Stimulated activated CD8-positive, alpha-beta memory T cell treated with anti-CD3 and anti-CD28 coated beads, Interleukin-7, amount 100 ng/mL, for 1 hour (primary cell): ENCODE data around the gene FN1.
"Not testable (repeated sequence)": the region's sequence is repeated elsewhere in the genome, so short reads cannot be mapped to it uniquely, and the experiment has no call there.

Experiments used
- DNase-seq, 2 donors: peaks; one replicate each; pipeline ENCODE4 v3.0.0-alpha.2; 2020; ENCODE audit warnings: low read depth in 2 of 2

Gene FN1

DNA sequence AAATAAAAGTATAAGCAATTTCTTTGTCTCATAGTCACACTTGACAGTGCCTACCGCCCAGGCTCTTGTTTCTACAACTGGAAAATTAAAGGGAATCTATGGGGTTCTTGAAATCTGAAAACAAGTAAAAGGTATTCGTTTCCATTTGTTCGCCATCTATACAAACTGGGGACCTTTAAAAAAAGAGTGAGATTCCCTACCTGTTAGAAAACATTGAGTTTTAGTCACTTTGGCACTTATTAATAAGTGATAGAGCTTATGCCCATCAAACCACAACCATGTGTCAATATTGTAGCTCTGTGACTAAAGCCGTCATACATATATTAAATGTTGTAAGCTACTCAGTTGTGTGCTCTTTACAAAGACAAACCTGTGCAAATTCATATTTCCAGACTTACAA is 13.2 kb downstream of the FN1 start:
- no peak for DNase-seq

DNA sequence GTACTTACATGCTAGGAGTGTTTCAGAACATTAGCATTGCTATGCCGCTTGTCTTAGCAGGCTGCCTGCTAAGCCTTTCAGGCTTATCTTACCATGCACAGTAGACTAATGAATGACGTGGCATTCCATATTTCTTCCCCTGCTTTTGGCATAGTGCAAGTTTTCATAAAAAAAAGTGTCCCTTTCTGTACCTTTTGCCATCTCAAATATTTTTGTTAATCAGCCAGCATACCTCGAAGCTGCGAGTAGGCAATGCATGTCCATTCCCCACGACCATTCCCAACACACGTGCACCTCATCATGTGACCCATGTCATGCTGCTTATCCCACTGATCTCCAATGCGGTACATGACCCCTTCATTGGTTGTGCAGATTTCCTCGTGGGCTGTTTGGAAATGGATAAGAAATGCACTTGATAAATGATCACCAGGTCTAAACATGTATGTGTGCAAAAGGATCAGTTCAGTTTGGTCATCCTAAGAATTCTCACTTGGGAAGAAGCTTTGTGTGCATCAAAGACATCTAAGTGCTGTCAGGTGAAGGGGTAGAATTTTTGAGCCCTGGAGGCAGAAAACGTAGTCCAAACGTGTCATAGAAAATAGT is 13.9 kb downstream of the FN1 start:
- DNase-seq, result no peak

DNA sequence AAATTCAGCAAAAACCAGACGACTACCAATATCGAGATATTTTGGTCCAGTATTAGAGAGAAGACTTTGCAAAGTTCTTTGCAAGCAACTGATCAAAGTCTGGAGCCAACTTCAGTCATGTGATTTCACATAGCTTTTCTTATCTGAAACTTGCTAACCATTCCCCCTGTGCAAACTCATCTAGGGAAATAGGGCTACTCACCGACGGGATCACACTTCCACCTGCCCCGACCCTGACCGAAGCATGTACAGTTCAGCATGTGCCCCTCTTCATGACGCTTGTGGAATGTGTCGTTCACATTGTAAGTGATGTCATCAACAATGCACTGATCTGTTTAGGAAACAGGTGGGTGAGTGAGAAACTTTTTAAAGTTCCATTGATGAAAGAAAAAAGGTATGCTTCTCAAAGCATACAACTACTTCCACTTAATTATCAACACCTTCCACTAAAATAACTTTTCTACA is 15.4 kb downstream of the FN1 start:
- DNase-seq, result no peak

DNA sequence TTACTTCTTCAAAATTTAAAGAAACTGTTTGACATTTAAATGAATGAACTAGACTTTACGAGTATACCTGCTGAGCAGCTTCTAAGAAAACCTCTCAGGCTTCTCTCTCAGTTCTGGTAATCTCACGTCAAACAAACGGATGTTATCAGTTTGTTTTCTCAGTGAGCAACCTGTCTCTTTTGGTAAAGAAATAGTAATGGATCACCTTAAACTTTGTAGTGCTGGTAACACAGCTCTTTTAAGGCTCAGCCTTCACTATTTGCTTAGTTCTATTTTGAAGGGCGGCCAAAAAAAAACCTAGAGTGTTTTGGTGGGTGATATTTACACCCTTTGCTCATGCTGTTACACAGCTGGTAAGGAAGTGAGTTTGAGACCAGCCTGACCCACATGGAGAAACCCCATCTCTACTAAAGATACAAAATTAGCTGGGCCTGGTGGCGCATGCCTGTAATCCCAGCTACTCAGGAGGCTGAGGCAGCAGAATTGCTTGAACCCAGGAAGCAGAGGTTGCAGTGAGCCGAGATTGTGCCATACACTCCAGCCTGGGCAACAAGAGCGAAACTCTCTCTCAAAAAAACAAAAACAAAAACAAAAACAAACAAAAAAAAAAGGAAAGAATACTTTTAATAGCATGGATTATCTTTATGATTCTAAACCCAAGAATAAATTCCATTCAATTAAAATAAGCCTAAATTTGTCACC is 15.9 kb downstream of the FN1 start:
- no peak for DNase-seq

DNA sequence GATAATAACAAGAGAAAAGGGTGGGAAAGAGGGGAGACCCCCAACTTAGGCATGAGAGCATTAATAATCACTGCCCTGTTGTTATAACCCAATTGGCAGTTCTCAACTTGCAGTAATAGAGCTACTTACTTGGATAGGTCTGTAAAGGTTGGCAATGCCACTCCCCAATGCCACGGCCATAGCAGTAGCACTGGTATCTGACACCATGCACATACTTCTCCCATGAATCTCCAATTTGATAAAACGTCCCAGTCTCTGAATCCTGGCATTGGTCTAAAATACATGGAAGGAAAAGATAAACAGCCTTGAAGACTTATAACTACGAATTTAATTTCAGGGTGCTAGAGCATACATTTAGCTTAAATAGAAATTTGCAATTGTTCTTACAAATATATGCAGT is 16.8 kb downstream of the FN1 start:
- no peak for DNase-seq

DNA sequence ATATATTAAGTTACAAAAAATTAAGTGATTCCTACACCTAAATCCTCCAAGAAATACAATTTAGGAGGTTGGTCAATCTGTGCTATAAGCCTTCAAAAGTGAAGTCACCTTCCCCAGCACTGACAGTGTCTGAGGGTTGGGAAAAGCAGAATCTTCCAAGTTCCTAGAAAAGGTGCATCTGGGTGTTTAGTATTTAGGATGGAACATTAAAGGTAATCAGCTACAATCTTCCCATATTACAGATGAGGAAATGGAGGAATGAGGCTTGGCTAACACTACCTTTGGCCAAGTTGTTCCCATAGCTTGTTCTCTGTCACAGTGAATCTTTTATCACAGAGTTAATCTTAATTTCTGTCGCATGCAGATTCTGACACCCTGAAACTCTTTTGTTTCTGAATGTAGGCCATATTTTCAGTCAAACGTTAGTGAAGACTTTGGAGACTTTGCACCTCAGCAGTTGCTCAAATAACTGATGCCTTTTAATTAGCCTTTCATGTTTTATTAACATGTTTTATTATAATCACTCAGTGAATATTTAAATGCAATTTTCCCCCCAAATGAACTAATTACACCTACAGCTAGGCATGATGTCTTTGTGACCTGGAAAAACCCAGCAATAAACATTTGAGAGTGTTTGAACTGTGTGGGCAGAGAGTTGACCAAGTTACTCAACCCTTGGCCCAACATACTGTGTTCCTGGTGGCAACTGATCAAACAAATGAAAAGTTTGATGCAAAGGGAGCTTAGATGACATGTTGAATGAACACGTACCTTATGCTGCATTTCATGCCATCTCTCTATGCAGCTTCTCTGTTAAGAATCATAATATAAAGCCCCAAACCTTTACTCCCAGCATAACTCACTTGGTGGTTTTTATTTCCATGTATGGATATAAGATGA is 17.6 kb downstream of the FN1 start:
- DNase-seq, result no peak

DNA sequence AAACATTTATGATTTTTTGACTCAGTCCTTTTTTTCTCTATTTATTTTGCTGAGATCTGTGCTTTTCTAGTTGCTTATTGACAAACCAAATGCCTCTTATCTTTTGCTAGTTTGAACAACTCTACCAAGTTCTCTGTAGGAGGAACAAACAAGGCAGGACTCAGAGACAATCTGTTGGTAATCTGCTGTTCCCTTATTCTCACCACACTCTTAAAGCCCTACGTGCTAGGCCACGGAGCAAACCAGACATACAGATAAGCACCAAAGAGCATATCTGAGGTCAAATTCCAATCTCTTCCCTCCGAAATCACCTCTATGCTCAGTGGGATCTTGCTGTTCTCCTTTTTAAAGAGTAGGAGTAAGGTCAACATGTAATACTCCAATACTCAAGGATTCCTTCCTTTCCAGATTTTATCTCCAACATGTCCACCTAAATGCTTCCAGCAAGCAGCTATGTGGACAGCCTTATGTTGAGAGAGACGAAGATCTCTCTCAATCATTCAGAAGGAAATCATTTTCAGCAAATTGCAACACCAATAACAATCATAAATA is 18.4 kb downstream of the FN1 start:
- no peak for DNase-seq

DNA sequence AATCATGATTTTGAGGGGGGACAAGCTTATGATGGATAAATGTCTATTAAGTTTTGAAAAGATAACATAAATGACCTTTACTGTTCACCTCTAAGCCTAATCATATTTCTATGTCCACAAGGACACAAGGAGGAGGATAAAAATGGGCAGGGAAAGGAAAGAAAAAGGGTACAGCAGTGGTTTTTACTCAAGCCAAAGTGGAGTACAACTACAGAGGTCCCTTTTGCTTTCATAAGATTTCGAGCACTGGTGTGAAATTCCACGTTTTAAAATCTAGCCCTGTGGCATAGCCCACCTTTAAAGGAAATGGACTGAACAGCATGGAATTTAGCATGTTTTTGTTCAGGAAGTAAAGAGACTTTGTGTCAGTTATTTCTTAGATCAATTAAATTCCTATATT is 19.2 kb downstream of the FN1 start:
- DNase-seq, result no peak

DNA sequence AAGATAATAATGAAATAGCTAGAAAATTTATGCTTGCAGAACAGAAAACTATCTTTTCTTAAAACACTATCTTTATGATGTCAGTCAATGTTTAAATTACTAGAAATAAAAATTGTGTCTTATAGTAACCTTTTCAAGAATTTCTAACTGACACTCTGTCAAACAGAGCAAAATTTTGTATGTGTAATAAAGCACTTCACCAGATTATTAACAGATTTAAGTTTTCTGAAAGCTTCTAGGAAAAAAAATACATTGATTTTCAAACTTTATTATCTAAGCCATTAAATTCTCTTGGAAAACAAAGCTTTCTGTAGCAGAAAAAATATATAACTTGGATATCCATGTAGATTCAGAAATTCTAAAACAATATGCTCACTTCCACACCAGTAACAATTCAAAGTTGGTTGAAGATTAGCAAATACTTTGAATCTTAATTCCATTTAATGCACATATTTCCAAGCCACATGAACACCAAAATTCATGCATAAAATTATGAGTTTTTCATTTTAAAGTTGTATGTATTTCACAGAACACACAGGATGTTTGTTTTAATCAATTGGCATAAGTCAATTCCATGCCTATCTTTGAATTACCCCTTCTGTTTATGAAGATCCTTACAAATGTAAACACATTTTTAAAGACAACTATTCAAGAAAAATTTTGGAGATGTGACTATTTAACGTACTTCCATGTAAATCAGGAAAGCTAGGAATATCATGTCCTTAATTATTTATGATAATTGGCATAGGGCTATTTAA is 19.9 kb downstream of the FN1 start:
- DNase-seq, result no peak

DNA sequence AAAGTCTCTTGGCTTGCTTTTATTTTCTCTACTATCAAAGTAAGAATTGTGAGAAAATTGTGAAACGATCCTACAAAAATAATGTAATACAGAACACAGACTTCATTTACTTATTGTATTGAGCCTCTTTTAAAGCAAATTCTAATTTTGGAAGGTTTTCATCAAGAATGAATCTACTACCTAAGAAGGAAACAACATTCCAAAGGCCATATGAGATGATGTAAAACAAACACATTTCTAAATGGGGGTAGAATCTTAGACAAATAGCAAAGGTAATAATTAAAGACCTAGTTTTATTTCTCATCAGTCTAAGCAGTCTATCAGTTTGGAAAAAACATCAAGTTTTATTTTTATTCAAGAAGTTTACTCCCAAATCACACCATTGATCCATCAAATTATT is 20.6 kb downstream of the FN1 start:
- no peak for DNase-seq

DNA sequence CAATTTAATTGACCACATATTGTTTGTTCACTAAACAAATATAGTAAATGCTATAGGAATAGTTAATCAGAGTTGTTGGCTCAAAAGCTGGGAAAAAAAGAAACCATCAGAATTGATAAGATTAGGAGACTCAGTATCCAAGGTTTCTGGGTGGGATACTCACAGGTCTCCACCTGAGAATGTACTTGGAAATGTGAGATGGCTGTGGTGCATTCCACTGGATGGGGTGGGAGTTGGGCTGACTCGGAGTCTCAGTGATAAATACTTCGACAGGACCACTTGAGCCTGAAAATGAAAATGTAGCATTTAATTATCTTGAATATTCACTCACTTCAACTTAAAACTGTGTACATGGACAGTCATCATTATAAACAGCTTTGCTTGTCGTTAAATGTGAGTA is 21.2 kb downstream of the FN1 start:
- no peak for DNase-seq

DNA sequence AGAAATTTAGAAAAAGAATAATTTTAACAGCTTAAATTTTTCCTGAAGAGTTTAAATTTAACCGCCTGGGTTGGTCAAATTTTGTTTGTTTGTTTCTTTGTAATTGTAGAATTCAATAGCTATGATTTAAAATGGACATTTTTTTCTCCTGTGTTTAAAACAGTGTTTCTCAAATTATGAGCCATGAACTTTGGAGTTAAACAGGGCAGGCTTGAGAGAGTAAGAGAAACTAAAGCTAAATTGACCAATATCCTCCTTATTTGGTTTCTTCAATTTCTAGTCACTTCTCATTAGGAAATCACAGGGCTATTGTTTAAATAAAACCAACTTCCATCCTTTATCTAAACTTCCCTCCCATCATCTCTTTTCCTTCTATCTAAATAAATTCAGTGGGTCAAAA is 21.9 kb downstream of the FN1 start:
- no peak for DNase-seq

DNA sequence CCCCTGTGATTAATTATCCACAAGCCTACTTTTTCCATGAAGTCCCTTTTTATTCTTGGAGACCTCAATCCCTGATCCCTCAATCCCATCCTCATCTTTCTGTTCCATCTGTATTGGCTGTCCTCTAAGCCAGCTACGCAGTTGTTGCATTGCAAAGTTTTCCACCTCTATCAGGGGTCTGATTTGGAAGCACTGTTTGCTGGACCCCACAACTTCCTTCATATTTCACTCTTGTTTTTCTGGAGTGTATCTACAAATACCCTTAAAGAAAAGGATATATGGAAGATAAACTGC is 22.4 kb downstream of the FN1 start:
- DNase-seq, result no peak

DNA sequence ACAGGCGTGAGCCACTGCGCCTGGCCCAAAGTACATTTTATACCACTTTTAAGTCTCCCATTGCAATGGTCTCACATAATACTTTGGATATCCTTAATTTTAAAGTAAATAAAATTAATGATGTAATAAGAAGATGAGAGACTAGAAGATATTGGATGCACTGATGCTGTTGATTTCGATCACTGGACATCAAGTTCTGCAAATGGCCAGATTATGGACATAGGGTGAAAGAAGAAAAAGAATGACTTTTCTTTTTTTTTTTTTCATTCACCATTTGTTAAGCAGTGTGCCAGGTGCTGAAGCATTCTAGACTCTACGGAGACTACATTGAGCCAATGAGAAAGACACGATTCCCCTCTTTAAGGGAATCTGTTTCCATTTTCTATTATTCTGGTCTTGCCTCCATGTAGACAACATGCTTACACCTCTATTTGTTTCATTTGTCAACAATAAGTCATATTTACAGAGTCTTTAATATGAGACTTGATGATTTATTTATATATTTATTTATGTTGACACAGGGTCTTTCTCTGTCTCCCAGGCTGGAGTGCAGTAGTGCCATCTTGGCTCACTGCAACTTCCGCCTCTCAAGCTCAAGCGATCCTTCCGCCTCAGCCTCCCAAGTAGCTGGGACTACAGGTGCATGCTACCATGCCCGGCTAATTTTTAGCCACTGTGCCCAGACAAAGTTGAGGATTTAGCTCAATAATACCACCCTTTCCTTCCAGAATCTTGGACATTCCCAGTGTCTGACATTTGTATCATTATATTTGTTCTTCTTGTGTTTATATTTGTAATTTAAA is 23.7 kb downstream of the FN1 start:
- DNase-seq, result no peak

DNA sequence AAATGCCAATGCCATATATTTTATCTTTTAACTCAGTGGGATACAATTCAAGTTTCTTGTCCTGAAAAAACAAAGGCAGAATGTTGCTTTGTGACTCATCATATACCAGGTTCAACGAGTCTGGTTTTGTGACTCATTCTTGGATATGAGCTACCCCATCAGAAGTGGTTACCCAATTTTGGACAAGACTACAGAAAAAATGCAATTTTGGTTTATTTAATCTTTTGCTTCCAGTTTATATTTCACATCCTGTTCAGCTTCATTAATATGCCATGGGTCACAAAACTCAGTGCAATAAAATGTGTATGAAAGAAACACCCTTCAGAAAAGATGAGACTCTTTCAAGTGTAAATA is 25.0 kb downstream of the FN1 start:
- no peak for DNase-seq

DNA sequence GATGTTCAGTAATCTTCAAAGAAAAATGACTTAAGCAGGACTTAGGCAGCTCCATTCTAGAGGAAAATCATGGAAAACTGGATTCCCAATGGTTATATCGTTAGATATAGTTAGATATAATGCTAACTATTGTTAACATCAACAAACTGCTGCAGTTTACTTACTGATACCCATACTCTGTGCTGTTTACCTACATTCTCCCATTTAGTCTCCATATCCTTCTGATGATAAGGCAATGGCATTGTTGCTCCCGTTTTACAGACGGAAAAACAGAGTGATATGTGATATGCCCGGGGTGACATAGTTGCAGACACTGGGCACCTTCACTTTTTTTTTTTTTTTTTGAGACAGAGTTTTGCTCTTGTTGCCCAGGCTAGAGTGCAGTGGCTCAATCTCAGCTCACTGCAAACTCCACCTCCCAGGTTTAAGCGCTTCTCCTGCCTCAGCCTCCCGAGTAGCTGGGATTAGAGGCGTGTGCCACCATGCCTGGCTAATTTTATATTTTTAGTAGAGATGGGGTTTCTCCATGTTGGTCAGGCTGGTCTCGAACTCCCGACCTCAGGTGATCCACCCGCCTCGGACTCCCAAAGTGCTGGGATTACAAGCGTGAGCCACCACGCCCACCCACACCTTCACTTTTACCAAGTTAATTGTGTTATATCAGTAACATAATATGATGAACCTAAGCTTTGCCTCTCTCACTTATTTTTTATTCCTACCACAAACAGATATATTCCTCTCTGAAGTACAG is 25.5 kb downstream of the FN1 start:
- DNase-seq, result not testable (repeated sequence)

DNA sequence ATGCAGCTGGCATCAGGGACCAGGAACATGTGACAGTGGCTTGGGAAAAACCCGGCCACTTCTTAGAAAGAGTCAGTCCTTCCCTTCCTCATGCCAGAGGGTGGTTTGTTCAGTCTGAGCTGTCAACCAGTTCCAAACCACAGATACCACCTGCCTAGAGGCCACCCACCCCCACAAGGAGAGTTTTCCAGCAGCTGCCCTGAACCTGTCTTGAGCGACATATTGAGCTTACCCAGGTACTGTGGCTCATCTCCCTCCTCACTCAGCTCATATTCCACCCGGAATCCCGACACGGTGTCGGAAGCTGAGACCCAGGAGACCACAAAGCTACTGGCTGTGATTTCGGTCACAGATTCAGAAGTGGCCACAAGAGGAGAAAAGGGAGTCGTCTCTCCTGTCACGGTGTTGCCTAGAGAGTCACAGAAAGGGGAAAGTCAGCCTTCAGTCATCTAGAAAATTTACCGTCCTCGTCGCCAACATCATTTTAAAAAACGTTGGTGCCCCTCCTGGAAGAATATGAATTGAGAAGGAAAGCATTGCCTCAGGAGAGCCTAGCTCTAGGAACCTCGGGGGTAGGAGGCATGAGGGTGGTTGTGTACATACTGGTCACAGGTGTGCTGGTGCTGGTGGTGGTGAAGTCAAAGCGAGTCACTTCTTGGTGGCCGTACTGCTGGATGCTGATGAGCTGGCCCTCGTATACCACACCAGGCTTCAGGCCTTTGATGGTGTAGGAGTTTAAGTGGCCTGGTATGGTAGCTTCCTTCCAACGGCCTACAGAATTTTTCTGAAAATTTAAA is 26.3 kb downstream of the FN1 start:
- DNase-seq, result no peak

DNA sequence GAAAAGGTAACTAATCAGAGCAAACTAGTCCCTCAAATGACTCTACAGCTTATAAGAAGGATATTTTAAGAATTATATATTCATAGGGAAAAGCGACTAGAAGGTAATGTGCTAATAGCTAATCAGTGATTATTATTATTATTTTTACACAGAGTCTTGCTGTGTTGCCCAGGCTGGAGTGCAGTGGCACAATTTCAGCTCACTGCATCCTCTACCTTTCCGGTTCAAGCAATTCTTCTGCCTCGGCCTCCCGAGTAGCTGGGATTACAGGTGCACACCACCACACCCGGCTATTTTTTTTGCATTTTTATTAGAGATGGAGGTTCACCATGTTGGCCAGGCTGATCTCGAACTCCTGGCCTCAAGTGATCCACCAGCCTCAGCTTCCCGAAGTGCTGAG is 27.4 kb downstream of the FN1 start:
- not testable (repeated sequence) for DNase-seq

DNA sequence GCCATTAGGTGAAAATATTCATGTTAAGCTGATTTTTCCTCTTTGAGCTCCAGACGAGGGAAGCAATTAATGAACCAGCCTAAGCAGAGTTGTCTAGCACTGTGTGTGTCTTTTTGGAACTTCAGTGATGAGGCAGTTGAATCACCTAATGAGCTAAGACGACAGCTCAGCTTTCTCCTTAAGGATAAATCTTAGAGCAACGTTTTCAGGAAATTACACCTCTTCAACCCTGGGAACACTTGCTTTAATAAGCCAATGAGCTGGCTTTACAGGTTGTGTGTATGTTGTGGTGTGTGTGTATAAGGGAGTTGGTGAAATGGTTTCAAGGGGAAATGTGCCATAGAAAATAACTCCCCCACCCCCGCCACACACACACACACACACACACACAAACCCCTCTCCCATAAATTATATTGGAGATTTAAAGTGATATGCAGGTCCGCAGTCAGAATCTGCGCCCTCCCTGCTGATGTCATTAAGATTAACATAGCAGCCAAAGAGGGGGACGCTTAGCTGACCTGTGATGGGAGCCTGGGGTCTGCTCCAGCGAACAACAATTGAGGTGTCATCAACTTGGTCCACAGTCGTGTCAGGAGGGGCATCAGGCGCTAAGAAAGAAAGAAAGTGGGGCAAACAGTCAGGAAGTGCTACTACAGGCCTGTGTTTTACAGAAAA is 28.1 kb downstream of the FN1 start:
- no peak for DNase-seq
